GM18870 (cell line): ENCODE measurements around the gene CEP85L.

Source experiments
- ATAC-seq: cut with Tn5 transposase; IDR thresholded peaks from one replicate; pipeline ENCODE4 v1.9.1; 2021; ENCODE audit warnings: moderate library complexity; ENCODE audit not compliant: unreplicated experiment

Gene CEP85L

GRCh38 chr6:118651282-118652050 is at the start of gene CEP85L:
Gene CEP85L, minus strand, starts transcription at chr6:118651591. Its CDS starts 322 bp downstream, at chr6:118651269.
- ATAC-seq = peak; percentile 63

GRCh38 chr6:118700531-118700930 is 49.1 kb upstream of the CEP85L start:
- no peak for ATAC-seq

GRCh38 chr6:118697554-118697953 is 46.2 kb upstream of the CEP85L start:
- no peak for ATAC-seq

- ATAC-seq = no peak
Observed at GRCh38 chr6:118696271-118696670, 44.9 kb upstream of the CEP85L start.

GRCh38 chr6:118693562-118693961 is 42.2 kb upstream of the CEP85L start:
- no peak for ATAC-seq

DNA sequence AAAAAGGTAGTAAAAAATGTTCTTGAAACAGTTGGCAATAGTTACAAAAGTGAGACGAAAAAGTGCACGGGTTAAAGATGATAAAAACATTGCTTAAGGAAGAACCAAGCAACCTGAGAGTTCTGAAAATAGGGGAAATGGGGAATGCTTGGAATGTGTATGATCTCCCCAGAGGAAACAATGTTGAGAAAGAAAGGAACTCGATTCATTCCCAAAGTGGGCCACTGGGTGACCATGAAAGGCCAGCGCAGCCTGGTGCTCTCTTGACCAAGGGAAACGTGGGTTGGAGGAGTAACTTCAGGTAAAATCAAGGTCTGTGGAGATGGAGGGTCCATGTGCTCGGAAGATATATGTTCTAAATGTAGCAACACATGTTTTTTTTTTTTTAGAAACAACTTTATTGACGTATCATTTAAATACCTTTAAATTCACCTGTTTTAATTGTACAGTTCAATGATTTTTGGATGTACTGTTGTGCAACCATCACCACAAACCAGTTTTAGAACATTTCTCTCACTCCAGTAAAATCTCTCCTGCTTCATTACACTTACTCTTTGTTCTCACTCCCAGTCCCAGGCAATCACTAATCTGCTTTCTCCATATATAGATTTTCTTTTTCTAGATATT is 34.5 kb upstream of the CEP85L start:
- ATAC-seq = no peak

DNA sequence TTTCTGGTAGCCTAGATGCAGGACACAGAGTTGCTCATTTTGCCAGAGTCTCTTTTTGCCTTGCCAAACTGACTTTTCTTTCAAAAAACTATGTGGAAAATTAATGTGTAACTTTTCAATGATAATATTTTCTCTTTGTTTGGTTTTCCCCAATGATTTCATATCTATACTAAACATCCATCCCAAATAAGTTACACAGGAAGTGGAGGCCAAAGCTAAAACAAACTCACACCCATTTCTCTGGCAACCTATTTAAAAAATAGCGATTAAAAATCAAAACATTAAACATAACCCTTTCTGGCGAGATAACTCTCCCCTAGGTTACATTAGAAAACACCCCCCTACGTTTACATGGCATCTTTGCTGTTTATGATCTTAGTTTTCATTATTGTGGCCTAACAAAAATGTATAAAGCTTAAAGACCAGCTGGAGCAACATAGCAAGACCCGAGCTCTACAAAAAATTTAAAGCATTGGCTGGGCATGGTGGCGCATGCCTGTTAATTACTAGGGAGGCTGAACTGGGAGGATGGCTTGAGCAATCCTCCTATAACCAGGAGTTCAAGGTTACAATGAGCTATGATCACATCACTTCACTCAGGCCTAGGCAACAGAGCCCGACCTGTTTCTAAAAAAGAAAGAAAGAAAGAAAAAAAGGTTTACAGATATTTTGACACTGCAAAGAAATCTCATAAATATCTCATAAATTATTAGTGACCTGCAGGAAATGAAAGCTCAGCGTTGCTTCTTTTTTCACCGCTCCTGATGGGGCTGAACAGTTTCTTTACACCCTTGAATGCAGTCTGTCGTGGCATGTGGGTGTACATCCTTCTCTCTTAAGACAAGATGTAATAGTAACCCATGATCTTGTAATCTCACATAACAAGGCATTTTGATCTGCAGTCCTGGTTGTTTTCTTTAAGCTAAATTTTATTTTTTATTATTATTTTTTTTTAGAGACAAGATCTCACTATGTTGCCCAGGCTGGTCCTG is 32.8 kb upstream of the CEP85L start:
- no peak for ATAC-seq

GRCh38 chr6:118680452-118681095 is 29.2 kb upstream of the CEP85L start:
- no peak for ATAC-seq

GRCh38 chr6:118679327-118679901 is 28.0 kb upstream of the CEP85L start:
- no peak for ATAC-seq

DNA sequence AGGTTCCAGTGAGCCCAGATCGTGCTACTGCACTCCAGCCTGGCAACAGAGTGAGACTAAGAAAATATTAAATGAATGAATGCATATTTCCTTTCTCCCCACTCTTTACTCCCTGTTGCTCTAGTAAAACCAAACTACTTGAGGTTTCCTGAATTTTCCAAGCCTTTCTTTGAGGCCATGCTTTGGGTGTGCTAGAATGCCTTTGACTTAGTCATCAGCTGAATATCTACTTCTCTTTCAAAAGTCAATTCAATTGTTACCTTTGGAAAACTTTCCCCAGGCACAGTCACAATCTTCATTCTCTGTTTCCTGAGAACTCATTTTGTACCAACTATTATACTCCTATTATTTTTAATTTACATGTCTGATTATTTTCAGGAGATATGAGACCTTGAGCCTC is 27.5 kb upstream of the CEP85L start:
- no peak for ATAC-seq

- no peak for ATAC-seq
Observed at GRCh38 chr6:118677193-118677592, 25.8 kb upstream of the CEP85L start.

DNA sequence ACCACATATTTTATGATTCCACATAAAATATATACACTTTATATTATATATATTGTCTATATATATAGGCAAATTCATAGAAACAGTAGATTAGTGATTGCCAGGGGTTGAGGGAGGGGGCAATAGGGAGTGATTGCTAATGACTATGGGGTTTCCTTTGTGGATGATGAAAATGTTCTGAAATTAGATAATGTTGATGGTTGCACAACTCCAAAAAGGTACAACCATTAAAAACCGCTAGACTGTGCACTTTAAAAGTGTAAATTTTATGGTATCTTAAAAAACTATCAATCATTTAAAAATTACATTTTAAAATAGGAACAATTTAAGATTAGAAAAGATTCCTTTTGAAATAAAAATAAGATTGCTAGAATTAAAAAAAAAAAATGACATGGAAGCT is 23.8 kb upstream of the CEP85L start:
- no peak for ATAC-seq

- ATAC-seq = no peak
Observed at GRCh38 chr6:118674772-118675171, 23.4 kb upstream of the CEP85L start.

- ATAC-seq = no peak
Observed at GRCh38 chr6:118672678-118673077, 21.3 kb upstream of the CEP85L start.

- no peak for ATAC-seq
Observed at GRCh38 chr6:118669561-118669960, 18.2 kb upstream of the CEP85L start.

GRCh38 chr6:118668761-118669385 is 17.5 kb upstream of the CEP85L start:
- no peak for ATAC-seq

GRCh38 chr6:118667988-118668387 is 16.6 kb upstream of the CEP85L start:
- no peak for ATAC-seq

DNA sequence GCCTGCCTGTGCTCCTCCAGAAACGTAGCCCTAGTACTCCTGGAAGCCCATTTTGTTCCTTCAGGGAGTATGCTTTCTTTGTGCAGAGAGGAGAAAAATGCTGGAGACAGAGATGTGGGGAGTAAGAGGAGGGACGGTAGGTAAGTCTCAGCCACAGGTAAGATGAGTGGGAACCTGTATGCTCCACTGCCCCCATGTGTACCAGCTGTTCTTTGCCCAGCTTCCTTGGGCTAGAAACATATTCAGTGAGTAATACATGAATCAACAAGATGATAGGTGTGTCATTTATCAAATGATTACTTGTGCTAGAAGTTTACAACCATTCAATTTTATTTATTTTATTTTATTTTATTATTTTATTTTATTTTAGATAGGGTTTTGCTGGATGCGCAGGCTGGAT is 13.6 kb upstream of the CEP85L start:
- no peak for ATAC-seq

DNA sequence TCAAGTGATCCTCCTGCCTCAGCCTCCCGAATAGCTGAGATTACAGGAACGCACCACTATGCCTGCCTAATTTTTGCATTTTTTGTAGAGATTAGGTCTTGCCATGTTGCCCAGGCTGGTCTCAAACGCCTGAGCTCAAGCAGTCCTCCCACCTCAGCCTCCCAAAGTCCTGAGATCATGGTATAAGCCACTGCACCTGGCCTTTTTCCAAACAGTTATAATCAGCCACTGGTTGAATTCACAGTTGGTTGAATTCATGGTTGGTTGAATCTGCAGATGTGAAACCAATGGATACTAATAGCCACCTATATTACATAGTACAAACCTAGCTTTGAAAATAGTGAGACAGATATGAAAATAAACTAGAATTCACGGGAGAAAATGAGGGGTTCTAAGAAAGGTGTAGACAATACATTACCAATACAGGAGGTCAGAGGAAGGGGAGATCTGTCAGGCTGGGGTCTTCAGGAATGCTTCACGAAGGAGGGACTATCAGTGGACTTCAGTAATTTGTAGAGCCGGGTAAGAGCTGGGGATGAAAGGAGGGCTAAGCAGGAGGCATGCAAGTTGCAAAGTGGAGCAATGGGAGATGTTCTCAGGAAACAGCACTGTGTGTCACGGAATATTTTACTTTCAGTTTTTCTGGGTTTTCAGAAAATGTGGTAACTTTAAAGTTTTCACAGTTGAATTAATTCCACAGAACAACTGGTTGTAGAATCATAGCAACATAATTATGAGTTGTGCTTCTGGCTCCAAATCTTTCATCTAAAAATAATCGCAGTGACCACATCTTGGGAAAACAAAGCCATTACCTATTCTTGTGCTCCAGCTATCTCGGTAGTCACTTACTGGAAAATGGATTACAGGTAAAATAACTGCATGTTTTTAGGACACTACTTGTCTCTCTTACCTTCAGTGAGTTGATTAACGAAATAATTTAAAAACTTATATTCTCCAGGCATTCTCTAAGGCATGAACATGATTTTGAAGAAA is 12.9 kb upstream of the CEP85L start:
- ATAC-seq = no peak
